ENCODE measurements around the gene SLC25A1.

SLC25A1 gene

DNA sequence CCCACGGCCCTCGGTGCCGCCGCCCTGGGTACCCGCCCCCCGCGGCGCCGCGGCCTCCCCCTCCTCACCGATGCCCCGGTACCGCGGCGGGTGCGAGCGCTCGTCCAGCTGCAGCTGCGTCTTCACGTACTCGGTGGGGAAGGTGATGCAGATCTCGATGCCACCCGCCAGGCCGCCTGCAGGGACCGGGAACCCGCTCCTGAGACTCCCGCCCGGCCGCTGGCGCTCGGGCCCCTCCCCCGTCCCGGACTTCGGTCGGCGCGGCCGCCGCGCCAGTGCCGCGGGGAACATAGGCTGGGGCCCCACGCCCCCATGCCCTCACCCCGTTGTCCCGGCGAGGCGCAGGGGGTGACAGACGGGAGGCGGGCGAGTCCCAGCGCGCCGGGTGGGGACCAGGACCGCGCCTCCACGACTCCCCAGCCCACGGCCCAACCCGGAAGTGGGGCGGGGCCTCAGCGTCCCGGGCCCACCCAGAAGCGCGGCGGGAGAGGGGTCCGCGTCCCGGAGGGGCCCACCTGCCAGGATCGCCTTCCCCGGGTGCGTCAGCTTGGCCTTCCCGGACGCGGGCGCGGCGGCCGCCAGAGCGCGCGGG, 375 bp downstream of the SLC25A1 start:
- in situ Hi-C loops (cut with MboI; ENCODE audit: low sequenced_read_pairs, unreplicated experiment), result no loop called here
- peak; percentile 68 for DNase-seq (ENCODE audit: low spot score)
- TF ChIP-seq CTCF (IDR thresholded peaks at IDR 0.05; ENCODE audit: borderline replicate concordance, control extremely low read depth, extremely low read depth, insufficient read depth, missing control alignments), result no peak

GRCh38 chr22:19177164-19178064, 1.1 kb downstream of the SLC25A1 start:
- no peak for TF ChIP-seq CTCF (IDR thresholded peaks at IDR 0.05; ENCODE audit: borderline replicate concordance, control extremely low read depth, extremely low read depth, insufficient read depth, missing control alignments)
- DNase-seq (ENCODE audit: low spot score), result no peak
- in situ Hi-C loops (cut with MboI; ENCODE audit: low sequenced_read_pairs, unreplicated experiment), result no loop called here

- TF ChIP-seq CTCF (IDR thresholded peaks at IDR 0.05; ENCODE audit: borderline replicate concordance, control extremely low read depth, extremely low read depth, insufficient read depth, missing control alignments), result no peak
- in situ Hi-C loops (cut with MboI; ENCODE audit: low sequenced_read_pairs, unreplicated experiment), result no loop called here
- no peak for DNase-seq (ENCODE audit: low spot score)
Observed at GRCh38 chr22:19176732-19177131, 1.8 kb downstream of the SLC25A1 start.

DNA sequence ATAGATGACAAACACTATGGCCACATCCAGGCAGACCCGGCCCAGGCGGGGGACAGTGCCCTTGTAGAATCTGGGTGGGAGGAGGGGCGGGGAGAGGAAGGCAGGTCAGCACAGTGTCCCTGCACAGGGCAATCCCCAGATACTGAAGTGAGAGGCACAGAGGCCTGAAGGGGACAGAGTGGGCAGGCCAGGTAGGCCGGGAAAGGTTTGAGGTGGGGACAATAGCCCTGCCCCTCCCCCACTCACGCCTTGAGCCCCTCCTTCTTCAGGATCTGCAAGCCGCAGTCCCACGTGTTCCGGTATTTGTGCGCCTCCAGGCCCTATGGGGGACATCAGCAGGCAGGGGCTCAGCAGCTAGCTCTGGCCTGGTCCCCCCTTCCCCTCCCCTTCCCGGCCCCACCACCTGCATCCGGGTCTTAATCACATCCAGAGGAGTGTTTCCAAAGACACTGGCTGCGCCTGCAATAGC, 2.3 kb downstream of the SLC25A1 start:
- no peak for TF ChIP-seq CTCF (IDR thresholded peaks at IDR 0.05; ENCODE audit: borderline replicate concordance, control extremely low read depth, extremely low read depth, insufficient read depth, missing control alignments)

GRCh38 chr22:19175602-19176174, 2.8 kb downstream of the SLC25A1 start:
- in situ Hi-C loops (cut with MboI; ENCODE audit: low sequenced_read_pairs, unreplicated experiment), result no loop called here
- DNase-seq (ENCODE audit: low spot score), result no peak
- no peak for TF ChIP-seq CTCF (IDR thresholded peaks at IDR 0.05; ENCODE audit: borderline replicate concordance, control extremely low read depth, extremely low read depth, insufficient read depth, missing control alignments)

More for the DNA sequence above, 2.3 kb downstream of the SLC25A1 start:
- DNase-seq (ENCODE audit: low spot score), result no peak
- in situ Hi-C loops (cut with MboI; ENCODE audit: low sequenced_read_pairs, unreplicated experiment), result no loop called here

- no peak for TF ChIP-seq CTCF (IDR thresholded peaks at IDR 0.05; ENCODE audit: borderline replicate concordance, control extremely low read depth, extremely low read depth, insufficient read depth, missing control alignments)
- no peak for DNase-seq (ENCODE audit: low spot score)
- in situ Hi-C loops (cut with MboI; ENCODE audit: low sequenced_read_pairs, unreplicated experiment), result no loop called here
Observed at GRCh38 chr22:19175026-19175601, 3.4 kb downstream of the SLC25A1 start.

Data from GM13976 (cell line).